DMS 273 treated with DMSO at 0.1 percent for 48 hours (cell line): Measurements from ENCODE around the gene DAZAP2.
"Not testable (repeated sequence)": the region's sequence is repeated elsewhere in the genome, so short reads cannot be mapped to it uniquely, and the experiment has no call there.

Experiments used
- DNase-seq: peaks from one replicate; lab custom pipeline; 2025; lab: John Stamatoyannopoulos, UW

Gene DAZAP2

DNA sequence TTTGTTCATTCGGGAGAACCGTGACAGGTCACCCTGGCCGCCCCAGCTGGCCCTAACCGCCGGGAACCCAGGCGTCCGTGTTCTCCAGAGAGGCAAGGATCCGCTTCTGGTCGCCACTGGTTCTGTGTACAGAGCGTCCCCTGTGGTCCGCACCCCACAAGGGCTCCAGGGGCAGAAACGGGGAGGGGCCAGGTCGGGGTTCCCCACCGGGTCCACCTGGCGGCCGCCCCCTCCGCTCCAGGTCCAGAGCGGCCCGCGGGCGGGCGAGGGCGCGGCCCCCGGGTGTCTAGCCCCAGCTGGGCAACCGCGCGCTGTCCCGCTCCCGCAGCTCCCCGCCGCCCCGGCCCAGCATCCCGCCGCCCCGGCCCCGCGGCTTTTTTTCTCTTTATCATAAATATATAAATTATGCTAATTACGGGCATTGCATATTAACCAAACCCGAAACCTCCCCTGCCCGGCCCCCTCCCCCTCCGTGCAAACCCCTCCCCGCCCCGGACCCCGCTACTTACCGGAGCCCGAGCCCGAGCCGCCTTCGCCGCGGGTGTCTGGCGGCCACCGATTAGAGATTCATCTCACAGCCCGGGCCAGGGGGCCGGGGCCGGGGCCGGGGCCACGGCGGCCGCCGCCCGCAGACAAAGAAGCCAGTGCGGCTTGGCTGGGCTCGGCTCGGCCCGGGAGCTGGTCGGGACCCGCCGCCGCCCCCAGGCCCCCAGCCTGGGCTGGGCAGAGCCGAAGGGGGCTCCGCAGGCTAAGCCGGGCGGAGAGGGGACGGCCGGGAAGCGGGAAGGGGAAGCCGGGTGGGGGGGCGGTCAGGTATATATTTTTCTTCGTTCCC lies 21.3 kb upstream of the DAZAP2 start:
- DNase-seq, result no peak

DNA sequence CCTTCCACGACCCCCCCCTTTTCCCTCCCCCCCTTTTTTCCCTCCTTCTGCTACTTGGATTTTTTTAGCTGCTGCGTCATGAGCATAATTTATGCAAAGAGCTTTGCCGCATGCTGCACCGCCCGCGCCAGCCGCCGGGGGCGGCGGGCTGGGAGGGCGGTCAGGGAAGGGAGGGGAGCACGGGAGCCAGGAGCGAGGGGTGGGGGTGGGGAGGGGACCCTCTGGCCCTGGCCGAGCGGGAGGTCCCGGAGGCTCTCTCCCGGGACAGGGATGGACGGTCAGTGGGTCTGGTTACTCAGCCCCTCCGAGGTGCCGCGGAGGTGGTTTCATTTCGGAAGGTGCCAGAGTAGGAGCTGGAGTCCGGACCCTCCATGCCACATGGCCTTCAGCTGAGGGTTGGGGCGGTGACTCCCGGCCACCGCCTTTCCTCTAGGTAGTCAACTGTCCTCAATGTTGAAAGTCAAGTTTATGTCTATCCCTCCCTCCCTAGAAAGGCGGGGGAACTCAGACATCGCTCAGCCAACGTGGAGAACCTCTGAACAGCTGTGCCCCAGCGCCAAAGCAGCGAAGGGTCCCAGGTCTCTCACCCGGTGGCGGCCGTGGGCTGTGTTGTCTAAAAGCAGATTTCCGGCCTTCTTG lies 20.5 kb upstream of the DAZAP2 start, which contains the start of gene POU6F1:
TSS of gene POU6F1 (minus strand) at position 95 of the 639 bp plus-strand sequence. CDS start 11,226 bp downstream, outside the sequence.
- peak; percentile 17 for DNase-seq

DNA sequence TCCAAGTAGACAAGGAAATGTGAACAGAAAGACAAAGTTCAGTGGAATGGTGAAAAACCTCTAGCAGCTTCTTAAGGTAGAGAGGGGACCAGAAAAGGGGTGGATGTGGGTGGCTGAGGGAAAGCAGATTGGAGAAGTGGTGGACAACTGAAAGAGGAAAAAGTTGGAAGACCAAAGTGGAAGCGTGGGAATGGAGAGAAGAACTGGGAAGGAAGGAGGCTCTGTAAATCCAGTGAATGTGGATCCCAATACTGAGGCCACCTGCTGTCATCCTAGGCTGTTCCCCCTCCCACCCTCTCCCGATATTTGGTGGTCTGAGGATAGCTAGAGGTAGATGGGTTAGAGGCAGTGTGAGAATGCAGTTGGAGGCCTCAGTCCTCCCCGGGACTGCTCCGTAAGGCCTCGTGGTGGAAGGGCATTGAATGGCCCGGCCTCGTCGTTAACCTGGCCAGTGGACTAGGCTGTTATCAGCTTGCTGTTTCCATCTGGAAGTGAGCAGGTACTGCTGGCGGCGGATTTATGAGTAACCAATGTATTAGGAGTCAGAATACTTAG lies 19.9 kb upstream of the DAZAP2 start:
- no peak for DNase-seq

DNA sequence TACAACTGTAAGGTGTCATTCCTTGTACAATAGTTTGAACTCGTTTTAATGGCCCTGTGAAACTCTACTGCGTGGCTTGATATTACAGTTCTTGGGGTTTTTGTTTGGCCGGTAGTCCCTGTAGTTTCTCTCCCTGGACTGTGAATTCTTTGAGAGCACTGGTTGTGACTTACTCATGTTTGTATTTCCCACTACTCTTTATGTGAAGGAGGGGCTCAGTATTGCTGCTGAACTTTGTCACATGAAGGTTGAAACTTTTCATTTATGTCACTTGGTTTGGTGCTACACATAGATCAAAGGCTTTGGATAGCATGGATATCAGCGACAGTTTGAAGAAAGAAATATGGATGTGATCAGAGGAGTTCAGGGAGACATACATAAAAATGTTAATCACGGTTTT lies 19.3 kb upstream of the DAZAP2 start:
- no peak for DNase-seq

DNA sequence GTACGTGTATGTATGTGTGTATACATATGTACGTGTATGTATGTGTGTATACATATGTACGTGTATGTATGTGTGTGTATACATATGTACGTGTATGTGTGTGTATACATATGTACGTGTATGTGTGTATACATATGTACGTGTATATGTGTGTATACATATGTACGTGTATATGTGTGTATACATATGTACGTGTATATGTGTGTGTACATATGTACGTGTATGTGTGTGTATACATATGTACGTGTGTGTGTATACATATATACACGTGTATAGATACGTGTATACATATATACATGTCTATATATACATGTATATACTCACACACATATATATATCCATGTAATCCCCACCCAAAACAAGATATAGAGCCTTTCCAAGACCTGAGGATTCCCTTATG lies 18.8 kb upstream of the DAZAP2 start:
- not testable (repeated sequence) for DNase-seq

DNA sequence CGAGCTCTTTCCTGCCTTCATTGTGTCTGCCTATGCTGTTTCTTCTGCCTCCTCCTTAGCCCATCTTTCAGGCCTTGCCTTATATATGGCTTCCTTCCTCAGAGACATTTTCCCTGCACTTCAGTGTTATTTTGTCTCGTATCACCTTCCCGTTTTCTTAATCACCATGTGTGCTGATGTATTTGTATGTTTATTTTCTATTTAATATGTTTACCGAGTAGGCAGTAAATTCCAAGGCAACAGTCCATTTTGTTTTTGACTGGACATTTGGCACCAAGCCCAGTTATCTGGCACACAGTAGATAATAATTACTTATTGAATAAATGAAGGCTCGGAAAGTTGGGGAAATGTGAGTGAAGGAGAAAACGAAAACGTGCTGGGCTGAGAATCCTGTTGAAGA lies 16.2 kb upstream of the DAZAP2 start:
- DNase-seq, result no peak

DNA sequence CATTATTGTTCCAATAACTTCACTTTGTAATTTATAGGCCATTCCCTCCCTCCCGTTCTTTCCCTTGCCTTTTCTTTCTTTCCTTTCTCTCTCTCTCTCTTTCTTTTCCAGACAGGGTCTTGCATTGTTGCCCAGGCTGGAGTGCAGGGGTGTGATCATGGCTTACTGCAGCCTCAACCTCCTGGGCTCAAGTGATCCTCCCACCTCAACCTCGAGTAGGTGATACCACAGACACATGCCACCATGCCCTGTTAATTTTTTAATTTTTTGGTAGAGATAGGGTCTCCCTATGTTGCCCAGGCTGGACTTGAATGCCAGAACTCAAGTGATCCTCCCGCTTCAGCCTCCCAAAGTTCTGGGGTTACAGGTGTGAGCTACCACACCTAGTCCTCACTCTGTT lies 14.0 kb upstream of the DAZAP2 start:
- DNase-seq, result no peak

DNA sequence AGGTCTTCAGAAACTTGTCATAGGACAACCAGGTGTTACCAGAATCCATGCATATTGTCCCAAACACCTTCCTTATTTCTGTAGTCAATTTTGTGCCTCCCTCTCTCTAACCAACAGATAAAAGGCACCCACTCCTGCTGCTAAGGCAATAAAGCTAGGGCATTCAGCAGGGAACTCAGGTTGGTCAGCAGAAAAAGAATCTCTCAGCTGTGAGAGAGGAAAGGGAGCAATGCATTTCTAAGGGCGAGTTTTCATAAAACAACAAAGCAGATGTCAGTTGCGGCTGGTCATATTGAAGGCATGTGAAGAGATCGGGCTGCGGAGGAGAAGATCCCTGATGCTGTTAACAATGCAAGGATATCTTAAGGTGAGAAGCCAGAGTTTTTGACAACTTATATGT lies 13.4 kb upstream of the DAZAP2 start:
- DNase-seq, result no peak

DNA sequence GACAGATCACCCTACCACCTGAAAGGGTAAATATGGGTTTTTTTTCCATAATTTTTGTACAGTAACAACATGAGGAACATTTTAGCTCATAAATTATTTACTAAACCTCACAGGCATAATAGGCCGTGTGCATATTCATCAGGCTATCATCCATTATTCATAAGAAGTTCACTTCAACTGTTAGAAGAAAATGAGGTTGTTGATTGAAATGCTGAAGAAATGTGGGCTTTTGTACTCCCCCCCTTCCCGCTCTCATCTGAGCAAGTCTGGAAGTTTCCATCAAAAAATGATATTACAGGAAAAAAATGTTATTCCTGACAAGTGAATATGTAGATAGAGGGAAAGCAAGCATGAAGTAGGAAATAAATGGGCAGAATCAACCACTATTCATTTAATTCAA lies 12.9 kb upstream of the DAZAP2 start:
- no peak for DNase-seq

DNA sequence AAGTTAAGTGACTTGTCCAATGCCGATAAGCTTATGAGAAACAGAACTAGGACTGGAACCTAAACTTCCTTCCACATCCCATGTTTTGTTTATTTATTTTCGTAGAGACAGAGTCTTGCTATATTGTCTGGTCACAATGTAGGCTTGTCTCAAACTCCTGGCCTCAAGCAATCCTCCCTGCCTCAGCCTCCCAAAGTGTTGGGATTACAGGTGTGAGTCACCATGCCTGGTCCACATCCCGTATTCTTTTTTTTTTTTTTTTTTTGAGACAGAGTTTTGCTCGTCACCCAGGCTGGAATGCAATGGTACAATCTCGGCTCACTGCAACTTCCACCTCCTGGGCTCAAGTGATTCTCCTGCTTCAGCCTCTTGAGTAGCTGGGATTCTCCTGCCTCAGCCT lies 11.5 kb upstream of the DAZAP2 start:
- DNase-seq, result not testable (repeated sequence)

DNA sequence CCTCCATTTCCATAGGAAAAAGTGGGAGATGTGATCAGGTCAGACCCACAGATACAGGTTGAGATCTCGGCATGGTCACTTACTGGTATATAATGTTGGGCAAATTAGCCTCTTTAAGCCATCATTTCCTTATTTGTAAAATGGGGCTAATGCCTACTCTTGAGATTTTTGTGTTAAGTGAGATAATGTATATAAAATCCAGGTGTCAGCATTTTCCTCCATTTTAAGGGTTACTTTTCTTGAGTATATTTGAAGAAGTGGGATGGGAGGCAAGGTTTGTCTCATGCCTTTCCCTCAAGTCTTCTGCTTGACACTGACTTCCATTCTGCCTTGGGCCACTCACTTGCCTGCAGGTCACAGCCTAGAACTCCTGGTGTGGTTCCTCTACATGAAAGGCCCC lies 10.7 kb upstream of the DAZAP2 start:
- DNase-seq, result no peak

DNA sequence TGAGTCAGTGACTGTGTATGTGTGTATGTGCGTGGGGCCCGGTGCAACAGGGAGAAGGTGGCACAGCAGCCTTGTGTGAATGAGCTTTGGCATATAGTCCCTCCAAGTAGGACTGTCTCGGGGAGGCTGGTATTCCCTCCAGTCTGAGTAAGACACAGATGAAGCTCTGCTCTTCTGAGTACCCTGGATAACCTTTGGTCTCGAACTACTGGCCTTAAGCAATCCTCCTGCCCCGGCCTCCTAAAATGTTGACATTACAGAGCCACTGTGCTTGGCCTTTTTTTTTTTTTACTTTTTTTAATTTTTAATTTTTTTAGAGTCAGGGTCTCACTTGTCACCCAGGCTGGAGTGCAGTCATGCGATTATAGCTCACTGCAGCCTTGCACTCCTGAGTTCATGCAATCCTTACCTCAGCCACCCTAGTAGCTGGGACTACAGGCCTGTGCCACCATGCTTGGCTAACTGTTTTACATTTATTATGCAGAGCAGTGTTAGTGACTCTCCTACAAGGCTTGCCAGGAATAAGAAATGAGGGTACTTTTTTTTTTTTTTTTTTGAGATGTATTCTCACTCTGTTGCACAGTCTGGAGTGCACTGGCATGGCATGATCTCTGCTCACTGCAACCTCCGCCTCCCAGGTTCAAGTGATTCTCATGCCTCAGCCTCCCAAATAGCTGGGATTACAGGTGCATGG lies 9.4 kb upstream of the DAZAP2 start:
- DNase-seq, result no peak

DNA sequence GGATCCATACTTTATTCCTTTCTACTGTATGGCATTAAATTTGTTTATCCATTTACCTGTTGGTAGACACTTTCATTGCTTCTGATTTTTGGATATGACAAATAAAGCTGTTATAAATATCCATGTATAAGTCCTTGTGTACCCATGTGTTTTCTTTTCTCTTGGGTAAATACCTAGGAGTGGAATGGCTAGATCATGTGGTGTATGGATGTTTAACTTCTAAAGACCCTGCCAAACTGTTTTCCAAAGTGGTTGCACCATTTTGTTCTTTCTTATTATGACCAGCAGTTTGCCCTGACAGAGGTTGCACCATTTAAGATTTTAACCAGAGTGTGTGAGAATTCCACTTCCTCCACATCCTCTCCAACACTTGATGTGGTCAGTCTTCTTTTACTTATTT lies 6.0 kb upstream of the DAZAP2 start:
- no peak for DNase-seq

DNA sequence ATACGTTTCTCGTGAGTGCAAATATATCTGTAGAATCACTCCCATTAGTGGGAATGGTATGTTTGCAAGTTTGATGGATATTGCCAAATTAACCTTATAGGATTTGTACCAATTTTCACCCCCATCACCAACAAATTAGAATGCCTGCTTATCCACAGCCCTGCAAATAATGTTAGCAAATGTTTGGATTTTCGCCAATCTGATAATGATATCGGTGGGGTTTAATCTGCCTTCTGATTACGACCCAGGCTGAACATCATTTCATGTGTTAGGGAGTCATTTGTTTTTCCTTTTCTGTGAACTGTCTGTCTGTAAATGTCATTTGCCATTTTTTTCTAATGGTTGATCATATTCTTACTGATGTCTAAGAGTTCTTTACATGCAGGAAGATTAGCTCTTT lies 4.1 kb upstream of the DAZAP2 start:
- no peak for DNase-seq

DNA sequence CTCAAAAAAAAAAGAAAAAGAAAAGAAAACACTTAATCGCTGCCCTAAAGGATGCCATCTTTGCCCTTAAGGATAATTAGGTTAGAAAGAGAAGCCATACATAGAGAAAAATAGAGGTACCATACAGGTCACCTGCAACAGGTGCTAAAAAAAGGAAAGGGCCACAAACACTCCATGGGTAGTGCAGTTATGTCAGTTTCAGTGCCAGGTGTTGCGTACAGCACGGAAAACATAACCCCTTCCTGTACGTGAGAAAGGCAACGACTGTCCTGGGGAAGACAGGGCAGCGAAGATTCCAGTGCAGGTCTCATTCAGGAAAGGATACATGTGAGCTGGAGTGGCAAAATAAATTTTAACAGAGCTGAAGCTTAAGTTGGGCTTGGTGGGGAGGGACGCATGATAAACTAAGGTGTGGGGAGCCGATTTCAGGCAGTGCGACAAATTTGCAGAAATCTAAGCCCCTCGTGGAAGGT lies 553 bp upstream of the DAZAP2 start:
- DNase-seq, result no peak

DNA sequence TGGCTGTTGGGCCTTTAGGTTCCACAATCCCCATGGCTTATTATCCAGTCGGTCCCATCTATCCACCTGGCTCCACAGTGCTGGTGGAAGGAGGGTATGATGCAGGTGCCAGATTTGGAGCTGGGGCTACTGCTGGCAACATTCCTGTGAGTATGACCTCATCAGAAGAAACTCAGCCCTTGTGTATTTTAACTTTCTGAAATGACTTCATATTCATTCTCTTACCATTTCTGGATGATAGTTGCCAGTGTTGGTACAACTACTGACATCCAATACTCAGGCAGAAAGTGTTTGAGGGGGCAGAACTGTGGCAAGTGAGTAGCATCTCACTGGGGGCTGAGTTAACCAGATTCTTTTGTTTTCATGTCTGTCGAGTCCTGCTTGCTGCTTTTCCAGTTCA lies 2.3 kb downstream of the DAZAP2 start:
- no peak for DNase-seq

DNA sequence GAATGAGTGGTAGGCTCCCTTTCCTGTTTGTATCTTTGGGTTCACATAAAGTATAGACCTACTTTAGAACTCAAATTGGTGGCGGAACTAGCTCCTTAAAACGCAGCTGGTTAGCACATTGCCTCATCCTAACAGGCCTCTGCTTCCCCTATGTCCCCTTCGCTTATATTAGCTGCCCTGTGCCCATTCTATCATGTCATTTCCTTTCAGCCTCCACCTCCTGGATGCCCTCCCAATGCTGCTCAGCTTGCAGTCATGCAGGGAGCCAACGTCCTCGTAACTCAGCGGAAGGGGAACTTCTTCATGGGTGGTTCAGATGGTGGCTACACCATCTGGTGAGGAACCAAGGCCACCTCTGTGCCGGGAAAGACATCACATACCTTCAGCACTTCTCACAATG lies 3.5 kb downstream of the DAZAP2 start:
- DNase-seq, result no peak

DNA sequence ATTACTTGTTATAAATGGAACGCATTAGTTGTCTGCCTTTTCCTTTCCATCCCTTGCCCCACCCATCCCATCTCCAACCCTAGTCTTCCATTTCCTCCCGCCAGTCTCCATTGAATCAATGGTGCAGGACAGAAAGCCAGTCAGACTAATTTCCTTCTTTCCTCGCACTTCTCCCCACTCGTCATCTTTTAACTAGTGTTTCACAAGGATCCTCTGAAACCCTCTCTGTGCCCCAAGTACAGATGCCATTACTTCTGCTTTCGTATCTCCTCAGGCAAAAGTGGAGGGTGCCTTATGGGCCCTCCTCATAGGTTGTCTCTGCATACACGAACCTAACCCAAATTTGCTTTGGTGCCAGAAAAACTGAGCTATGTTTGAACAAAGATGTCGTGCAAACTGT lies 4.2 kb downstream of the DAZAP2 start:
- DNase-seq, result no peak

DNA sequence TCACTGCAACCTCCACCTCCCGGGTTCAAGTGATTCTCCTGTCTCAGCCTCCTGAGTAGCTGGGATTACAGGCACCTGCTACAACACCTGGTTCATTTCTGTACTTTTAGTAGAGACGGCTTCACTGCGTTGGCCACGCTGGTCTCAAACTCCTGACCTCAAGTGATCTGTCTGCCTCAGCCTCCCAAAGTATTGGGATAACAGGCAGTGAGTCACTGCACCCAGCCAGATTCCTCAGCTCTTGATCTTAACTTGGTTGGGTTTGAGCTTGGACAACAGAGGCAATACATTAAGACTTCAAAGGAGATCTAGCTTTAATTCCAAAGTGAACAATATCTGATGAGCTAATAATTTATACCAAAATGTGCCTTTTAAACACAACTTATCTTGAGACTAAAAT lies 5.6 kb downstream of the DAZAP2 start:
- no peak for DNase-seq

DNA sequence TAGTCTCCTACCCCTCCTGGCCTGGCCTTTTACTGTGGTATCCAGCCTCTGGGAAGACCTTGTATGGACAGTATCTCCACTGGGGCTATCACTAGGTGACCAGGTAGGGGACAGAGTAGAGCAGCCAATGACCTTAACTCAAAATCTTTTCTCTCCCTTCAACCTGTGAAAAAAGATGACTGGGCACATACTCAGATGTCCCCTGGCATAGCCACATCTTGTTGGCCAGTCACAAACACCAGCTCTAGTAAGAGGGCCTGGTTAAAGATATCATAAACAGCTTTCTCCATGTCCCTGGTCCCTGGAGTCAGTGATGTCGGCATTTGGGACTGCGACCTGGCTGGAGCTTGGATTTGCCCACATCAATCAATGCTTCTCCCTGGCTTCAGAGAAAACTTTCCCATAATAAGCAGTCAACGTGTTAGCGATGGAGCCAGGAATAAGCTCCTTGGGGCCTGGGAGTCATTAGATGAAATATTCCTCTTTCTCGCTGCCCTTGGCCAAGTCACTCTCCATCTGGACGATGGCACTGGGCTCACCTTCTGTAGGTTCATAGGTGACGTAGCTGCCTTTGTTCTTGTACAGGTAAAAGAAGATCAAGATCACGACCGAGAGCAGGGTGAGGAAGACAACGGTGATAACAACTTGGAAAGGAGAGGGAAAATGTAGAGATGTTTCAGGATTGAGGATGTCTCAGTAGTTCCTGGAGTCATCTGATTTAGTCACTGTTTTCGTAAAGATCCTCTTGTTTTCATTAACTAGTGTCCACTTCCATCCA lies 7.0 kb downstream of the DAZAP2 start:
- no peak for DNase-seq

DNA sequence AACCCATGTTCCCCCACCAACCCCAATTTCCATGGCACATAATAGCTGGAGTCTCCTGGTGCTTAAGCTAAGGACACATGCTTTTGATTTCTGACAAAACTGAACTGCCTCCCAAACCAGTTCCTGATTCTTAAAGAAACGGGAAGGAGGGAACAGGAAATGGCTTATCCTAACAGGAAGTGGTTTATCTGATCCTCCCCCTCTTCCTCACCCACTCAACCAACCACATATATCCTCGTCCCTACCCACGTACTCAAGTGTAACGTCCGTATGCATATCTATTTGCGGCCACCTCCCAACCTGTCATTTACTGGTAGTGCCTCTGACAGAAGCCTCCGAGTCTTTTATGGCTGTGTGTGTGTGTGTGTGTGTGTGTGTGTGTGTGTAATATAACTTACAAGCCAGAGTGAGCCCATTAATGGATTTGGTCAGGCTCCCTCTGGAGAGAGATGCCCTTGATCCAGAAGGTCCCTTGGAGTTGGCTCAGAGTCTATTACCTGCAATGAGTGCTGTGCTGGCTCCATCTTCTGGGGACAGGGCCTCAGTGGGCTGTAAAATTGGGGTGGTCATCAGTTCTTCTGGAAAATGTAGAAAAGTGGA lies 7.7 kb downstream of the DAZAP2 start:
- no peak for DNase-seq
